IMR-90 (cell line): ENCODE measurements around the gene KRT16. TPM values are rescaled to one million over a fixed set of nuclear protein-coding genes. Genes with fewer than 3 reads are reported as not detected.

ENCODE experiments used
- ATAC-seq: fragments of 200-7000 bp; cut with Tn5 transposase; 2 replicates; pipeline ENCODE4 v1.9.1; 2020; ENCODE audit warnings: low read depth, mild to moderate bottlenecking, moderate library complexity
- BruUV-seq: library from RNA; stranded (reverse); fragments of 400-500 nt; replicated peaks from 2 replicates; lab custom pipeline; 2021; lab: Mats Ljungman, UMichigan
- CTCF ChIA-PET: fragments of 300-600 bp; formaldehyde crosslinking; extraction: SDS; loops from one replicate; lab custom pipeline; 2021; ENCODE audit warnings: antibody characterized with exemption; lab: Yijun Ruan, JAX
- POLR2A ChIA-PET: fragments of 300-600 bp; sonication (Branson Sonifier 250); formaldehyde crosslinking; loops from one replicate; lab custom pipeline; 2022; ENCODE audit warnings: antibody characterized with exemption; ENCODE audit not compliant: unreplicated experiment; lab: Charles Lee
- DNase-seq: peaks from one replicate; pipeline ENCODE4 v3.0.0; 2013
- H2AFZ ChIP-seq: replicated peaks from 2 replicates; pipeline ENCODE3; 2013; ENCODE audit warnings: low read length, mild to moderate bottlenecking; ENCODE audit not compliant: poor library complexity
- H2AK5ac ChIP-seq: 2 replicates; pipeline ENCODE4 v1.6.1; 2013; ENCODE audit warnings: low read depth, low read length, inconsistent platforms
- H2AK9ac ChIP-seq: replicated peaks from 2 replicates; pipeline ENCODE3; 2013; ENCODE audit warnings: mild to moderate bottlenecking, low read depth, low read length, moderate library complexity; ENCODE audit not compliant: poor library complexity
- H2BK120ac ChIP-seq: 2 replicates; pipeline ENCODE4 v1.6.1; 2013; ENCODE audit warnings: low read depth, low read length, inconsistent platforms
- H2BK15ac ChIP-seq: 3 replicates; pipeline ENCODE4 v1.6.1; 2013; ENCODE audit warnings: low read depth, low read length, inconsistent platforms
- H2BK20ac ChIP-seq: 2 replicates; pipeline ENCODE4 v1.6.1; 2013; ENCODE audit warnings: low read depth, mild to moderate bottlenecking, inconsistent platforms, low read length, moderate library complexity
- H2BK5ac ChIP-seq: 2 replicates; pipeline ENCODE4 v1.6.1; 2013; ENCODE audit warnings: mild to moderate bottlenecking, low read depth, low read length, inconsistent platforms; ENCODE audit not compliant: poor library complexity, severe bottlenecking
- H3K14ac ChIP-seq: replicated peaks from 2 replicates; pipeline ENCODE4 v1.6.1; 2013; ENCODE audit warnings: low read depth, low read length, inconsistent platforms
- H3K18ac ChIP-seq: 2 replicates; pipeline ENCODE4 v1.6.1; 2013; ENCODE audit warnings: low read depth, low read length, control low read depth
- H3K23ac ChIP-seq: 2 replicates; pipeline ENCODE4 v1.6.1; 2013; ENCODE audit warnings: low read depth, low read length, inconsistent platforms
- H3K27ac ChIP-seq: 2 replicates; pipeline ENCODE4 v1.5.1; 2013; ENCODE audit warnings: mild to moderate bottlenecking, control low read depth, low read length; ENCODE audit not compliant: insufficient read depth
- H3K27me3 ChIP-seq: 2 replicates; pipeline ENCODE4 v1.6.1; 2013; ENCODE audit warnings: low read length; ENCODE audit not compliant: control insufficient read depth, insufficient read depth
- H3K36me3 ChIP-seq: 2 replicates; pipeline ENCODE4 v1.6.1; 2013; ENCODE audit warnings: low read length, mixed read lengths; ENCODE audit not compliant: control insufficient read depth, insufficient read depth
- H3K4ac ChIP-seq: 2 replicates; pipeline ENCODE4 v1.6.1; 2013; ENCODE audit warnings: low read depth, low read length, inconsistent platforms
- H3K4me1 ChIP-seq: 2 replicates; pipeline ENCODE4 v1.6.1; 2013; ENCODE audit warnings: low read length, mixed read lengths; ENCODE audit not compliant: control insufficient read depth, insufficient read depth
- H3K4me2 ChIP-seq: 2 replicates; pipeline ENCODE4 v1.6.1; 2013; ENCODE audit warnings: low read depth, mild to moderate bottlenecking, control low read depth, low read length, moderate library complexity
- H3K4me3 ChIP-seq: 2 replicates; pipeline ENCODE4 v1.5.1; 2013; ENCODE audit warnings: low read depth, mild to moderate bottlenecking, control low read depth, low read length, moderate library complexity; ENCODE audit not compliant: insufficient read depth
- H3K56ac ChIP-seq: 2 replicates; pipeline ENCODE4 v1.6.1; 2013; ENCODE audit warnings: low read length, inconsistent platforms; ENCODE audit not compliant: insufficient read depth; ENCODE audit errors: extremely low read depth
- H3K79me1 ChIP-seq, 2 experiments: 2 replicates each; pipeline ENCODE4 v1.6.1; 2013; ENCODE audit warnings: low read length in 2 of 2, inconsistent platforms in 1 of 2, low read depth in 1 of 2
- H3K9ac ChIP-seq: 2 replicates; pipeline ENCODE4 v1.6.1; 2013; ENCODE audit warnings: low read depth, low read length, control low read depth
- H3K9me1 ChIP-seq: 2 replicates; pipeline ENCODE4 v1.6.1; 2013; ENCODE audit warnings: low read length, inconsistent platforms; ENCODE audit not compliant: insufficient read depth
- H3K9me3 ChIP-seq: 2 replicates; pipeline ENCODE4 v1.6.1; 2013; ENCODE audit warnings: low read length; ENCODE audit not compliant: control insufficient read depth, insufficient read depth
- H4K20me1 ChIP-seq: 2 replicates; pipeline ENCODE4 v1.6.1; 2013; ENCODE audit warnings: low read length, inconsistent platforms; ENCODE audit not compliant: insufficient read depth
- H4K5ac ChIP-seq: 2 replicates; pipeline ENCODE4 v1.6.1; 2013; ENCODE audit warnings: mild to moderate bottlenecking, low read depth, low read length, control low read depth
- H4K8ac ChIP-seq, 2 experiments: 2 replicates each; pipeline ENCODE4 v1.6.1; 2013; ENCODE audit warnings: low read depth in 2 of 2, low read length in 2 of 2, control low read depth in 1 of 2, inconsistent platforms in 1 of 2
- H4K91ac ChIP-seq: 2 replicates; pipeline ENCODE4 v1.6.1; 2013; ENCODE audit warnings: low read depth, low read length, inconsistent platforms; ENCODE audit not compliant: insufficient read depth
- BHLHE40 ChIP-seq: fragments of 150-350 bp; IDR thresholded peaks from 2 replicates; pipeline ENCODE4 v1.6.1; 2016; ENCODE audit warnings: mild to moderate bottlenecking, low read depth, low read length
- CEBPB ChIP-seq: IDR thresholded peaks from 2 replicates; pipeline ENCODE4 v1.6.1; 2012; ENCODE audit warnings: low read depth, low read length, improper control_type of control experiment
- CHD1 ChIP-seq: IDR thresholded peaks from 2 replicates; pipeline ENCODE4 v1.6.1; 2012; ENCODE audit warnings: low read depth, low read length, improper control_type of control experiment
- FOS ChIP-seq: fragments of 150-350 bp; IDR thresholded peaks from 2 replicates; pipeline ENCODE4 v1.6.1; 2016; ENCODE audit warnings: low read depth, low read length
- MAFK ChIP-seq: IDR thresholded peaks from 2 replicates; pipeline ENCODE4 v1.6.1; 2012; ENCODE audit warnings: low read depth, low read length, improper control_type of control experiment
- MAZ ChIP-seq: IDR thresholded peaks from 2 replicates; pipeline ENCODE4 v1.6.1; 2012; ENCODE audit warnings: low read depth, mild to moderate bottlenecking, low read length, improper control_type of control experiment, moderate library complexity, borderline replicate concordance
- MXI1 ChIP-seq: IDR thresholded peaks from 2 replicates; pipeline ENCODE4 v1.6.1; 2012; ENCODE audit warnings: low read depth, mild to moderate bottlenecking, low read length, moderate library complexity, borderline replicate concordance
- NFE2L2 ChIP-seq: fragments of 150-350 bp; IDR thresholded peaks from 2 replicates; pipeline ENCODE4 v1.6.1; 2016; ENCODE audit warnings: low read depth, mild to moderate bottlenecking, low read length
- POLR2A ChIP-seq: IDR thresholded peaks from 2 replicates; pipeline ENCODE4 v1.6.1; 2012; ENCODE audit warnings: mild to moderate bottlenecking, low read depth, low read length
- RAD21 ChIP-seq: IDR thresholded peaks from 2 replicates; pipeline ENCODE4 v1.6.1; 2012; ENCODE audit warnings: low read length, improper control_type of control experiment
- RCOR1 ChIP-seq: IDR thresholded peaks from 2 replicates; pipeline ENCODE4 v1.6.1; 2012; ENCODE audit warnings: mild to moderate bottlenecking, low read length, improper control_type of control experiment; ENCODE audit not compliant: insufficient replicate concordance
- RFX5 ChIP-seq: IDR thresholded peaks from 2 replicates; pipeline ENCODE4 v1.8.0; 2012; ENCODE audit warnings: low read depth, mild to moderate bottlenecking, low read length, moderate library complexity
- SMC3 ChIP-seq: fragments of 150-350 bp; IDR thresholded peaks from 2 replicates; pipeline ENCODE4 v1.6.1; 2016; ENCODE audit warnings: low read depth, mild to moderate bottlenecking, antibody characterized with exemption, low read length, moderate library complexity
- WGBS, 2 experiments: methylation state at CpG; one replicate each; pipeline versions ENCODE4 v1.1.5 to v1.1.7; 2013; ENCODE audit warnings: missing lambda C conversion rate in 2 of 2; ENCODE audit not compliant: insufficient read length in 1 of 2; ENCODE audit errors: extremely low coverage in 2 of 2; 5-methylcytosine and 5-hydroxymethylcytosine counted together
- dilution Hi-C: fragments of 300-500 bp; cut with HindIII; formaldehyde crosslinking; loops from one replicate; pipeline ENCODE4 v1.14.3; 2018; ENCODE audit warnings: low sequenced_read_pairs; ENCODE audit not compliant: unreplicated experiment
- in situ Hi-C: fragments of 300-500 bp; cut with MboI; formaldehyde crosslinking; loops from 3 replicates; pipeline ENCODE4 v1.14.3; 2019; ENCODE audit warnings: low sequenced_read_pairs, inconsistent platforms, mixed read lengths
- intact Hi-C: fragments of 100-400 bp; cut with micrococcal nuclease; formaldehyde crosslinking; loops from 2 replicates; pipeline ENCODE4 v1.10.0; 2022
- polyA plus RNA-seq, 3 experiments: library from polyadenylated mRNA; depleted of rRNA; stranded (reverse); fragments of >200 nt; gene quantifications; 2 replicates each; pipeline ENCODE4 v1.2.3, GENCODE V29; 2012; ENCODE audit warnings: low replicate concordance in 1 of 3
- total RNA-seq: library from RNA; depleted of rRNA; stranded (reverse); fragments of >200 nt; gene quantifications from 2 replicates; pipeline ENCODE4 v1.2.3, GENCODE V29; 2012
- TF ChIP-seq, protein P1 (sequence below): conservative IDR thresholded peaks from 2 replicates; pipeline ENCODE4 v1.5.1; 2012; ENCODE audit warnings: mild to moderate bottlenecking, low read depth, low read length, improper control_type of control experiment
- TF ChIP-seq, protein P2 (sequence below): fragments of 150-350 bp; IDR thresholded peaks from 2 replicates; pipeline ENCODE4 v1.6.1; 2016; ENCODE audit warnings: low read depth, mild to moderate bottlenecking, low read length, moderate library complexity, borderline replicate concordance
- TF ChIP-seq, protein P3 (sequence below): fragments of 150-350 bp; IDR thresholded peaks from 2 replicates; pipeline ENCODE4 v1.6.1; 2017; ENCODE audit warnings: mild to moderate bottlenecking, antibody characterized with exemption, low read length, low read depth

Gene KRT16
- total and polyA plus RNA-seq, 2 of the 4 experiments (the other 2 are of a cell fraction), result not detected

DNA sequence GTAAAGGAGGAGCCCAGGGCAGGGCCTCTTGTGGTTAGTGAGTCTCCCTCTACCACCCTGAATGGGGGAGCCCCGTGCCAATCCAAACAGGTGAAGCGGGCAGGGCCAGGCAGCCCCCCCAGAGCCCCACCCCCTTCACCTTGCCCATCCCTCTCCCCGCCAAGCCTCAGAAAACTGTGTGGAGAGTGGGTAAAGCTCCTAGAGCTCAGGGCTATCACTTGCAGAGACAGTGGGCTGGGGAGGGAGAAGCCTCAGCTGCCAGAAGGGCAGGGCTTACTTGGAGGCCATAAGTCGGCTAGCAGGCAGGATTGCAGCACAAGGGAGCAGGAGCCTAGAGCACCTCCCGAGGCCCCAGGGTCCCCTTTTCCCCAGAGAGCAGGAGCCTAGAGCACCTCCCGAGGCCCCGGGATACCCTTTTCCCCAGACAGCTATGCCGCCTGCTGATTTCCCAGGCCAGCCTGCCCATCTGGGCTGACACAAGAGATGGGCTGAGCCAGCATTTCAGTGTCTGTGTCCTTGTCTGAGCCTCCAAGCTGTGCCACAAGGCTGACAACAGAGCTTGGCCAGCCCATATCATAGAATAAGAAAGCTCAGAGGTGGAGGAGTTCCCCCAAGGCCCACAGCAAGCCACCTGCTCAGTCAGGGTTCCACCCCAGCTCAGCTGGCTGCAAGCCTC, 19.1 kb downstream of the KRT16 start:
- Histone ChIP-seq H3K9me3 (no peaks in the 10 kb centered on the region), H3K79me1 (no peaks in the 10 kb centered on the region), H4K20me1 (no peaks in the 10 kb centered on the region), H2BK20ac (no peak overlapping the region), H3K18ac (no peak overlapping the region), H4K8ac (no peak overlapping the region), H2BK15ac (no peak overlapping the region), H3K9ac (no peak overlapping the region), H3K4me2 (no peak overlapping the region), H2AK5ac (no peak overlapping the region), H3K23ac (no peak overlapping the region), H3K27me3 (peaks cover 67% of the 10 kb centered on the region), H3K4me1 (no peaks in the 10 kb centered on the region), H2AFZ (no peak overlapping the region), H4K91ac (no peak overlapping the region), H3K4me3 (no peak overlapping the region), H3K14ac (no peak overlapping the region), H3K9me1 (no peaks in the 10 kb centered on the region; the same call in 1 of the 2 replicates), H3K56ac (no peak overlapping the region), H2BK120ac (no peak overlapping the region), H2BK5ac (no peak overlapping the region), H2AK9ac (no peak overlapping the region), H3K4ac (no peak overlapping the region), H3K27ac (no peak overlapping the region), H3K36me3 (no peaks in the 10 kb centered on the region), H4K5ac (no peak overlapping the region)
- 34% methylated on average over 3 of the region's 8 CpGs; no CpG with 5 or more reads in 1 of the 2 experiments for WGBS, 2 experiments
- DNase-seq (no peak), ATAC-seq (no peak)
- in situ Hi-C loops (no loop called here), intact Hi-C loops (no loop called here), dilution Hi-C loops (no loop called here)
- CTCF ChIA-PET, result no interaction called here
- TF ChIP-seq, protein P1, sequence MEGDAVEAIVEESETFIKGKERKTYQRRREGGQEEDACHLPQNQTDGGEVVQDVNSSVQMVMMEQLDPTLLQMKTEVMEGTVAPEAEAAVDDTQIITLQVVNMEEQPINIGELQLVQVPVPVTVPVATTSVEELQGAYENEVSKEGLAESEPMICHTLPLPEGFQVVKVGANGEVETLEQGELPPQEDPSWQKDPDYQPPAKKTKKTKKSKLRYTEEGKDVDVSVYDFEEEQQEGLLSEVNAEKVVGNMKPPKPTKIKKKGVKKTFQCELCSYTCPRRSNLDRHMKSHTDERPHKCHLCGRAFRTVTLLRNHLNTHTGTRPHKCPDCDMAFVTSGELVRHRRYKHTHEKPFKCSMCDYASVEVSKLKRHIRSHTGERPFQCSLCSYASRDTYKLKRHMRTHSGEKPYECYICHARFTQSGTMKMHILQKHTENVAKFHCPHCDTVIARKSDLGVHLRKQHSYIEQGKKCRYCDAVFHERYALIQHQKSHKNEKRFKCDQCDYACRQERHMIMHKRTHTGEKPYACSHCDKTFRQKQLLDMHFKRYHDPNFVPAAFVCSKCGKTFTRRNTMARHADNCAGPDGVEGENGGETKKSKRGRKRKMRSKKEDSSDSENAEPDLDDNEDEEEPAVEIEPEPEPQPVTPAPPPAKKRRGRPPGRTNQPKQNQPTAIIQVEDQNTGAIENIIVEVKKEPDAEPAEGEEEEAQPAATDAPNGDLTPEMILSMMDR, result no peak
- no peak for TF ChIP-seq SMC3
- TF ChIP-seq, protein P2, sequence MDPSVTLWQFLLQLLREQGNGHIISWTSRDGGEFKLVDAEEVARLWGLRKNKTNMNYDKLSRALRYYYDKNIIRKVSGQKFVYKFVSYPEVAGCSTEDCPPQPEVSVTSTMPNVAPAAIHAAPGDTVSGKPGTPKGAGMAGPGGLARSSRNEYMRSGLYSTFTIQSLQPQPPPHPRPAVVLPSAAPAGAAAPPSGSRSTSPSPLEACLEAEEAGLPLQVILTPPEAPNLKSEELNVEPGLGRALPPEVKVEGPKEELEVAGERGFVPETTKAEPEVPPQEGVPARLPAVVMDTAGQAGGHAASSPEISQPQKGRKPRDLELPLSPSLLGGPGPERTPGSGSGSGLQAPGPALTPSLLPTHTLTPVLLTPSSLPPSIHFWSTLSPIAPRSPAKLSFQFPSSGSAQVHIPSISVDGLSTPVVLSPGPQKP, result no peak
- no peak for TF ChIP-seq RAD21
- TF ChIP-seq MAZ, result no peak
- TF ChIP-seq, protein P3, sequence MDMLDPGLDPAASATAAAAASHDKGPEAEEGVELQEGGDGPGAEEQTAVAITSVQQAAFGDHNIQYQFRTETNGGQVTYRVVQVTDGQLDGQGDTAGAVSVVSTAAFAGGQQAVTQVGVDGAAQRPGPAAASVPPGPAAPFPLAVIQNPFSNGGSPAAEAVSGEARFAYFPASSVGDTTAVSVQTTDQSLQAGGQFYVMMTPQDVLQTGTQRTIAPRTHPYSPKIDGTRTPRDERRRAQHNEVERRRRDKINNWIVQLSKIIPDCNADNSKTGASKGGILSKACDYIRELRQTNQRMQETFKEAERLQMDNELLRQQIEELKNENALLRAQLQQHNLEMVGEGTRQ, result no peak
- TF ChIP-seq FOS, result no peak
- TF ChIP-seq BHLHE40, result no peak
- TF ChIP-seq RFX5, result no peak
- TF ChIP-seq MXI1, result no peak
- TF ChIP-seq CHD1, result no peak
- TF ChIP-seq POLR2A, result no peak
- no peak for TF ChIP-seq RCOR1
- no peak for TF ChIP-seq NFE2L2
- no peak for TF ChIP-seq CEBPB
- TF ChIP-seq MAFK, result no peak
- no TSS peak for BruUV-seq
- POLR2A ChIA-PET, result no interaction called here
